H1 (cell line): Measurements from ENCODE around the gene EHBP1. TPM values are rescaled to one million over a fixed set of nuclear protein-coding genes. Genes with fewer than 3 reads are reported as not detected.

Source experiments
- CTCF ChIA-PET: fragments of 300-600 bp; sonication (Branson Sonifier 250); formaldehyde crosslinking; loops from one replicate; lab custom pipeline; 2021; ENCODE audit not compliant: partially characterized antibody; lab: Charles Lee
- POLR2A ChIA-PET: fragments of 300-600 bp; sonication (Branson Sonifier 250); formaldehyde crosslinking; loops from one replicate; lab custom pipeline; 2021; ENCODE audit warnings: inconsistent platforms; ENCODE audit not compliant: partially characterized antibody; lab: Charles Lee
- DNase-seq, 2 experiments: peaks; one replicate each; pipeline versions ENCODE4 v3.0.0 to v3.0.0-alpha.2; 2010 to 2022; ENCODE audit warnings: low spot score in 2 of 2, low read depth in 1 of 2, mixed read lengths in 1 of 2
- FAIRE-seq: peaks from 2 replicates; lab custom pipeline; 2011; peaks lifted over from hg19 to GRCh38; lab: Jason Lieb, UNC
- H2AFZ ChIP-seq: 2 replicates; pipeline ENCODE4 v1.8.1; 2012; ENCODE audit warnings: low read length, inconsistent platforms
- H2AK5ac ChIP-seq: 2 replicates; pipeline ENCODE4 v1.6.1; 2013; ENCODE audit warnings: low read depth, low read length
- H2BK120ac ChIP-seq: replicated peaks from 2 replicates; pipeline ENCODE3; 2013; ENCODE audit warnings: low read depth, low read length, inconsistent platforms
- H2BK12ac ChIP-seq: 2 replicates; pipeline ENCODE4 v1.6.1; 2013; ENCODE audit warnings: low read depth, low read length
- H2BK15ac ChIP-seq: 2 replicates; pipeline ENCODE4 v1.6.1; 2013; ENCODE audit warnings: low read length
- H2BK20ac ChIP-seq: 2 replicates; pipeline ENCODE4 v1.6.1; 2013; ENCODE audit warnings: low read length
- H2BK5ac ChIP-seq: 2 replicates; pipeline ENCODE4 v1.6.1; 2013; ENCODE audit warnings: low read depth, low read length
- H3K14ac ChIP-seq: 2 replicates; pipeline ENCODE4 v1.6.1; 2013; ENCODE audit warnings: inconsistent platforms; ENCODE audit not compliant: insufficient read length
- H3K18ac ChIP-seq: 2 replicates; pipeline ENCODE4 v1.6.1; 2013; ENCODE audit warnings: low read length; ENCODE audit errors: extremely low read depth
- H3K23ac ChIP-seq: 2 replicates; pipeline ENCODE4 v1.6.1; 2013; ENCODE audit warnings: inconsistent platforms; ENCODE audit not compliant: insufficient read length
- H3K23me2 ChIP-seq: 2 replicates; pipeline ENCODE4 v1.6.1; 2013; ENCODE audit warnings: low read depth, low read length
- H3K27ac ChIP-seq: 2 replicates; pipeline ENCODE4 v1.6.1; 2011; ENCODE audit warnings: low read depth, low read length, inconsistent platforms
- H3K27me3 ChIP-seq, 4 experiments: replicated peaks in 1 of 4; 1 replicate in 1 of 4; 2 replicates in 3 of 4; pipeline versions ENCODE4 v1.6.1 to v1.8.1; 2011 to 2013; ENCODE audit warnings: low read length in 3 of 4, mild to moderate bottlenecking in 3 of 4, inconsistent platforms in 2 of 4, mixed read lengths in 2 of 4, moderate library complexity in 1 of 4; ENCODE audit not compliant: control insufficient read depth in 3 of 4, insufficient read depth in 3 of 4; ENCODE audit errors: extremely low read depth in 1 of 4
- H3K36me3 ChIP-seq, 4 experiments: 2 replicates each; pipeline versions ENCODE4 v1.6.1 to v1.8.1; 2011 to 2013; ENCODE audit warnings: mild to moderate bottlenecking in 4 of 4, low read length in 3 of 4, moderate library complexity in 2 of 4, control low read depth in 1 of 4, inconsistent platforms in 1 of 4; ENCODE audit not compliant: insufficient read depth in 4 of 4, control insufficient read depth in 2 of 4
- H3K4ac ChIP-seq: replicated peaks from 2 replicates; pipeline ENCODE3; 2013; ENCODE audit warnings: low read length, low read depth, mixed read lengths, inconsistent platforms; ENCODE audit not compliant: insufficient read length
- H3K4me1 ChIP-seq, 4 experiments: replicated peaks in 1 of 4; 1 replicate in 1 of 4; 2 replicates in 3 of 4; pipeline versions ENCODE4 v1.6.1 to v1.8.1; 2011 to 2013; ENCODE audit warnings: low read length in 3 of 4, inconsistent platforms in 2 of 4, mixed read lengths in 1 of 4; ENCODE audit not compliant: insufficient read depth in 4 of 4, control insufficient read depth in 3 of 4
- H3K4me2 ChIP-seq, 2 experiments: 2 replicates each; pipeline versions ENCODE4 v1.6.1 to v1.8.1; 2011 to 2013; ENCODE audit warnings: low read depth in 2 of 2, low read length in 2 of 2, control low read depth in 1 of 2, inconsistent platforms in 1 of 2, mild to moderate bottlenecking in 1 of 2; ENCODE audit not compliant: insufficient read depth in 1 of 2
- H3K4me3 ChIP-seq, 4 experiments: fragments of 200-600, 300-600 bp in 1 of 4; sonication (generic), shearing (Covaris generic), sonication (Bioruptor Twin) in 1 of 4; 2 replicates each; pipeline versions ENCODE4 v1.5.1 to v1.8.1; 2011 to 2016; ENCODE audit warnings: low read length in 4 of 4, low read depth in 3 of 4, control low read depth in 2 of 4, inconsistent platforms in 2 of 4, mild to moderate bottlenecking in 2 of 4, mixed read lengths in 1 of 4, moderate library complexity in 1 of 4; ENCODE audit not compliant: insufficient read depth in 2 of 4; ENCODE audit errors: extremely low read depth in 1 of 4
- H3K56ac ChIP-seq: replicated peaks from 2 replicates; pipeline ENCODE3; 2013; ENCODE audit warnings: low read depth, mild to moderate bottlenecking, mixed read lengths, low read length, inconsistent platforms; ENCODE audit not compliant: insufficient read length
- H3K79me1 ChIP-seq: 2 replicates; pipeline ENCODE4 v1.6.1; 2013; ENCODE audit warnings: low read depth, low read length, control low read depth
- H3K79me2 ChIP-seq, 2 experiments: 2 replicates each; pipeline versions ENCODE4 v1.6.1 to v1.8.1; 2012 to 2013; ENCODE audit warnings: low read length in 2 of 2, mild to moderate bottlenecking in 2 of 2, inconsistent platforms in 1 of 2; ENCODE audit not compliant: insufficient read depth in 2 of 2, control insufficient read depth in 1 of 2
- H3K9ac ChIP-seq, 4 experiments: replicated peaks in 1 of 4; 1 replicate in 1 of 4; 2 replicates in 3 of 4; pipeline versions ENCODE4 v1.6.1 to v1.8.1; 2011 to 2013; ENCODE audit warnings: low read depth in 3 of 4, low read length in 3 of 4, control low read depth in 2 of 4, mild to moderate bottlenecking in 2 of 4, moderate library complexity in 2 of 4, inconsistent platforms in 1 of 4; ENCODE audit errors: extremely low read depth in 1 of 4
- H3K9me3 ChIP-seq, 2 experiments: 2 replicates each; pipeline versions ENCODE4 v1.6.1 to v1.8.1; 2012 to 2013; ENCODE audit warnings: mild to moderate bottlenecking in 2 of 2, moderate library complexity in 2 of 2, control low read depth in 1 of 2, inconsistent platforms in 1 of 2, low read depth in 1 of 2, low read length in 1 of 2, mixed read lengths in 1 of 2; ENCODE audit not compliant: insufficient read depth in 2 of 2
- H4K20me1 ChIP-seq, 2 experiments: replicated peaks in 1 of 2; 2 replicates each; pipeline versions ENCODE3 to v1.8.1; 2011 to 2013; ENCODE audit warnings: inconsistent platforms in 2 of 2, low read length in 2 of 2, mild to moderate bottlenecking in 1 of 2; ENCODE audit not compliant: insufficient read depth in 2 of 2, control insufficient read depth in 1 of 2
- H4K5ac ChIP-seq: 2 replicates; pipeline ENCODE4 v1.6.1; 2013; ENCODE audit warnings: low read length, low read depth, mixed read lengths, inconsistent platforms; ENCODE audit not compliant: insufficient read length
- H4K8ac ChIP-seq: 2 replicates; pipeline ENCODE4 v1.8.0; 2013; ENCODE audit warnings: mild to moderate bottlenecking, moderate library complexity, low read length, inconsistent platforms; ENCODE audit not compliant: insufficient read depth; ENCODE audit errors: extremely low read depth
- H4K91ac ChIP-seq: replicated peaks from 2 replicates; pipeline ENCODE3; 2013; ENCODE audit warnings: low read length, mixed read lengths, inconsistent platforms; ENCODE audit not compliant: insufficient read length
- EZH2 ChIP-seq: fragments of 200-600 bp; sonication (generic); IDR thresholded peaks from 2 replicates; pipeline ENCODE4 v1.7.1; 2012; ENCODE audit warnings: low read depth, mild to moderate bottlenecking, moderate library complexity, low read length, inconsistent platforms; ENCODE audit not compliant: severe bottlenecking
- RNF2 ChIP-seq: fragments of 200-900, 300-1000 bp; sonication (generic); IDR thresholded peaks from 2 replicates; pipeline ENCODE4 v1.7.1; 2016; ENCODE audit warnings: borderline replicate concordance, low read depth, mild to moderate bottlenecking, antibody characterized with exemption, low read length; ENCODE audit not compliant: poor library complexity, severe bottlenecking; ENCODE audit errors: missing control alignments
- SUZ12 ChIP-seq: fragments of 200-600 bp; sonication (generic); IDR thresholded peaks from 2 replicates; pipeline ENCODE4 v1.6.1; 2012; ENCODE audit warnings: mild to moderate bottlenecking, inconsistent platforms, low read length, moderate library complexity, mixed read lengths
- YY1 ChIP-seq: IDR thresholded peaks from 2 replicates; pipeline ENCODE4 v1.6.1; 2011; ENCODE audit warnings: low read depth, mild to moderate bottlenecking, low read length
- WGBS, 2 experiments: shearing (Covaris generic) in 1 of 2; methylation state at CpG; one replicate each; pipeline versions ENCODE4 v1.1.6 to v1.1.7; 2013 to 2015; ENCODE audit warnings: low lambda C conversion rate in 2 of 2, mixed read lengths in 2 of 2, inconsistent platforms in 1 of 2, low coverage in 1 of 2, missing lambda C conversion rate in 1 of 2; ENCODE audit not compliant: insufficient replicate concordance in 2 of 2, insufficient coverage in 1 of 2, insufficient read length in 1 of 2; ENCODE audit errors: extremely low coverage in 1 of 2, missing lambda C conversion rate in 1 of 2; 5-methylcytosine and 5-hydroxymethylcytosine counted together
- polyA plus RNA-seq, 7 experiments: library from polyadenylated mRNA; depleted of rRNA in 3 of 7; stranded (reverse) in 5 of 7; unstranded in 2 of 7; fragments of >200 nt in 5 of 7; fragments of 200-250 nt in 2 of 7; gene quantifications; 1 replicate in 5 of 7; 2 replicates in 1 of 7; 4 replicates in 1 of 7; pipeline versions ENCODE4 v1.2.1 to v1.2.3, GENCODE V29; 2011 to 2013; ENCODE audit warnings: missing spikeins in 2 of 7, mixed read lengths in 2 of 7
- total RNA-seq: library from RNA; stranded (reverse); fragmentation: NEBNext Ultra II Directional; extraction: Animal tissue kit (Norgen Biotek cat#: 25700); gene quantifications from 2 replicates; pipeline ENCODE4 v1.2.1, GENCODE V29; 2021

The EHBP1 gene
- total and polyA plus RNA-seq, 2 of the 8 experiments (the other 6 are each of a cell fraction or from before 2014, with no cell fraction given) = 12.0 to 64.1 TPM

GRCh38 chr2:63051795-63052333 is 346.4 kb downstream of the EHBP1 start:
- H3K9ac ChIP-seq = no peak overlapping the region
- H3K79me2 ChIP-seq = no peaks in the 10 kb centered on the region
- peak overlapping the region; percentile 53 to 80 (median 66); a peak in 5 of 8 replicates for H3K4me3 ChIP-seq

More at GRCh38 chr2:63051795-63052333, 346.4 kb downstream of the EHBP1 start:
- Histone ChIP-seq H4K8ac (peak overlapping the region; percentile 18; the same call in 1 of the 2 replicates), H2BK120ac (no peak overlapping the region), H3K27ac (no peak overlapping the region), H3K56ac (no peak overlapping the region), H3K23ac (no peak overlapping the region), H3K14ac (no peak overlapping the region), H3K79me1 (no peaks in the 10 kb centered on the region), H3K36me3 (peaks cover 0 to 16% (median 0%) of the 10 kb centered on the region in 4 experiments; a peak in 2 of 8 replicates), H3K4me2 (peak overlapping the region; percentile 86 to 96), H4K20me1 (peaks cover 13 to 15% of the 10 kb centered on the region in 2 experiments), H4K5ac (no peak overlapping the region), H3K23me2 (peaks cover 45% of the 10 kb centered on the region), H2BK12ac (peak overlapping the region; percentile 80; the same call in 1 of the 2 replicates), H2BK5ac (no peak overlapping the region), H2BK15ac (peak overlapping the region; percentile 61; the same call in 1 of the 2 replicates), H3K18ac (no peak overlapping the region; the same call in 1 of the 2 replicates), H2BK20ac (no peak overlapping the region), H2AFZ (no peak overlapping the region), H3K9me3 (no peaks in the 10 kb centered on the region), H3K27me3 (peaks cover 47 to 96% (median 91%) of the 10 kb centered on the region in 4 experiments), H3K4me1 (peaks cover 4 to 53% (median 39%) of the 10 kb centered on the region in 4 experiments), H3K4ac (no peak overlapping the region), H2AK5ac (no peak overlapping the region), H4K91ac (no peak overlapping the region)
- DNase-seq (peak in 1 of 2 experiments; percentile 72), FAIRE-seq (no peak)
- WGBS, 2 experiments = 5% methylated on average over 34 of the region's 42 CpGs; no CpG with 5 or more reads in 1 of the 2 experiments
- TF ChIP-seq RNF2 (peak; percentile 12), YY1 (no peak), EZH2 (peak; percentile 15), SUZ12 (peak; percentile 70; the same call in 1 of the 2 replicates)
- ChIA-PET CTCF (interaction anchor here (1.0 to 6.5 kb wide), 4 partner anchors 8 to 595 kb away, joined by 3 to 50 read pairs (median 8); no protein-coding TSS in a partner anchor), POLR2A (no interaction called here)
